SIG-M5 (cell line): ENCODE results near the gene DISC1.

Experiments used
- DNase-seq: peaks from one replicate; lab custom pipeline; 2025; lab: John Stamatoyannopoulos, UW

The DISC1 gene

DNA sequence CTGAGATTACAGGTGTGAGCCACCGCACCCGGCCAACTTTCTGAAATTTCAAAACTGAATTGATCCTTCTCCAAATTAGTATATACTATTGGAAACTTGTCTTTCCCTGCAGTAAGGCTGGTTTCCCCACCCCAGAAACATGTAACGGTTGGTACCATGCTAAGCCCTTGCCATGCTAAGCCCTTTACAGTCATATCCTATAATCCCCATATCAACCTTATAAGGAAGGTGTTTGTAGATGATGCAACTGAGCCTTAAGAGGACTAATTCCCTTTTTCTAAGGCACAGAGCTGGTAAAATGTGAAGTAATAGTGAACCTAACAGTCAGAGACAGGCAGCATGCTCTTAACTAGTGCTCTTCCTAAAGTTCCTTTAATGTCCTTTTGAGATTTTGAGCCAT, 413.7 kb downstream of the DISC1 start:
- no peak for DNase-seq

DNA sequence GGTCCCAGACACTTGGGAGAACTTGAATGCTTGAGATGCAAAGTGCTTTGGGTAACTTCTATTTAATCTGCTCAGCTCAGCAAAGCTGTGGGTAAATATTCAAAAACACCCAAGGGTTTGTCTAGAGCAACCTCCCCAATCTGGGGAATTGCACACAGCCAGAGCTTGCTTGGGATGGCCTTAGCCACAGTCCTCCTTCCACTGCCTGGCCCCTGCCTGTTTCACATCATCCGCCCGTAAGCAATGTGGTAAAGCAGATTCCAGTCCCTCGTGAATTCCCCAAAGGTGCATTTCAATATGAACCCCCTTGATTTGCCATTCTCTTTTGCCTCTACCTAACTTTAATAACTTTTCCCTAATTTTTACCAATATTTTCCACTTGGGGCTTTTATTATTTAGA, 418.1 kb downstream of the DISC1 start:
- no peak for DNase-seq

DNA sequence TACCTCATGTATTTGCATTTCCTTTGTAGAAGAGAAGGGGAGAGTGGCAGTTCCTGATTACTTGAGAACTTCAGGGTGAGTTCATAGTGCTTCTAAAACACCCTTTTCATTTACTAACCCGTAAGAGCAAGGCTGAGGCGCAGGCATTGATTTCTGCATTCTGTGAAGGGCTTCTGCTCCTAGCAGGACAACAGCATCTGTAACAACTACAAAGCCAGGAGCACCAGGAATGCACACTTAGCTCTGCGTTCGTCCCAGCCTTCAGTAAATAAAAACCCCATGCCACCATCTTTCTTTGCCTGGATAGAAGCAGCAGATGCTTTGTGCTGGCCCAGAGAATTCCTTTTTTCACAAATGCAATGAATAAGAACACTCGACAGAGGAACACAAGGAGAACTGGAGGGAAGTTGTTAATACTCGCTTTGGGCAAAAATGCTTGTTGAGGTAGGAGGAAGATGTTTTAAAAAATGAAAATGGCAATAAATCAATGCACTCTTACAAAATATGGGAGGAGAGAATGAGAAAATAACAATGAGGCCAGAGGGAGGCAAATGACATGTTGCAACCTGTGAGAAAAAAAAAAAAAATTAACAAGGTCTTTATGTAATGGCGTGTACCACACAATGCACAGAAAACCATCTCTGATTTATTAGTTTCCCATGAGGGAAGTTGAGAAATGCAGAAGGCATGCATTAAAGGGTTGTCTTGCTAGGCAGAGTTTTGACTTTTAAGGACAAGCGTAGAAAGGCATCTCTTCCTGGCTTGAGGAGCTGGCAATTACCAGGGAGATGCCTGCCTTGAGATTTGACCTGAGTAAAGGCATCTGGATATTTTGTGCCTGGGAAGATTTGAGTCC, 418.8 kb downstream of the DISC1 start:
- no peak for DNase-seq

DNA sequence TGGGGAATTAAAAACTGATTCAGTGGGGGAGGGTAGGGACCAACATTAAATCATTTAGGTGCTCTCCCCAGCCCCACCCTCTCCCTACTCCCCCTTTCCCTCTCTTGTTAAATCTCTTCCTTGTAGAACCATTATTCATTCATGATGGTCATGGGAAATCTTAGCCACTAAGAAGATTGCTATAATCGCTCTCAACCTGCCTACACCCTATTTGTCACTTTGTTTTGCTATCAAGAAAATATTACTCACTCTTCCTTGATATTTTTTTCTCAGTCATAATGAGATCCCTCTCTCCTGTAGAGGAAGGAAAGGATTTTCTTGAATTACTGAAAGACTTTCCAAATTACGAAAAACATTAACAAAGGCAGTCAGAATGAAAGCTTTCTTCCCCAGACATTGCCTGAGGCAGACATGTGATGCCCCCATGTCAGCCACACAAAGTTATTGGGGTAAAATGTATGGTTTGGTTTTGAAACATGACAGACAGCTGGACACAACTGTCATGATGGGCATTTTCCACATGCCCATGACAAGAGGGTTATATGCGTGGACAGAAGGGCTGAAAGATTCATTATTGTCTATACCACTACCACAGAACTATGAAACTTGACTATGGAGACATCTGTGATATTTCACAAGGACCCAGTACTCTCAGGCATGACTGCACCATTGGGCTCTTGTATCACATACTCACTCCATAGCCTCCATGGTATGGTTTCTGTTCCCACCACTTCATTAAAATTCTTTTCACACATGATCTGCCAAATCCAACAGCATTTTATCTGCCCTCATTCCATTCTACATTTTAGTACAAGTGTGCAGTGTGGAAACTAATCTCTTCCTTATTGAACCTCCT, 420.1 kb downstream of the DISC1 start:
- no peak for DNase-seq

DNA sequence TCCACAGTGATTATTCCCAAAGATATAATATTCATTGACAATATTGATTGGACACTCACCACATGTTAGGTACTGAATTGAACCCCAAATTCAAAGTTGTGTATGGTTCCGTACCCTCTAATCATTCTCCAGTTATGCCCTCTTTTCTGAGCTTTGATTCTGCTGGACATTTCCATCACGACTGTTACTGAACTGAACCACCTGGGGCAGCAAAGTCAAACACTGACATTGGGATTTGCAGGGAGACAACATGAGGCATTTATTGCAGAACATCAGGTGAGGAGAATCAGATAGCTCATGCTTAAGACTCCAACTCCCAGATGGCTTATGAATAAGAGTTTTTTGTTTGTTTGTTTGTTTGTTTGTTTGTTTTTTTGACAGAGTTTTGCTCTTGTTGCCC, 420.9 kb downstream of the DISC1 start:
- no peak for DNase-seq

DNA sequence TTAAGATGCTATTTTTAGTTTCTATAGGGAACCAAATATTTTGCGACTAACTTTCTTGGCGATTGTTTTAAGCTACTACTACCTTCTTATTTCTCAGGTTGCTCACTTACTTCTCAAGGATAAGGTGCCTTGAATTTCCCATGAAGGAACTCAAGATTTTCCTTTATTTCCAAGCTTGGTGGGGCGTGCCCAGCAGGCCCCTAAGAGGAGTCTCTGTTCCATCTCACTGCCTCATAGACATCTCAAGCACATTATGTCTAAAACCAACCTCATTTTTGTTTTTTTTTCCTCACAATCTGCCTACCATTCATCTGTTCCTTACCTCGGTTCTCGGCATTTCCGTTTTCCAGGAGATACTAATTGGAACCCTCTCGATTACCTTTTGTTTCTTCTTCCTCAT, 421.9 kb downstream of the DISC1 start:
- no peak for DNase-seq

DNA sequence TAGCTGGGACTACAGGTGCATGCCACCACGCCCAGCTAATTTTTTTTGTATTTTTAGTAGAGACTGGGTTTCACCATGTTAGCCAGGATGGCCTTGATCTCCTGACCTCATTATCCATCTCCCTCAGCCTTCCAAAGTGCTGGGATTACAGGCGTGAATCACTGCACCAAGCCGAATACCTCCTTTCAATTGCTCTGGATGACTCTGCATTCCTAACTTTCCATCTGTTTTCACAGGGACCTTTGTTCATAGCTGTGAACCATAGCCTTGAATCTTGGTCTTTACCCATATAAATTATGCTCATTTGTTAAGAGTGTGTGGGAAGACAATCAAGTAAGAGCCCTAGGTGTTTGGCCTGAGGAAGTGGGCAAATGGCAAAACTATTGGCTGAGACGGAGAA, 422.7 kb downstream of the DISC1 start:
- no peak for DNase-seq

DNA sequence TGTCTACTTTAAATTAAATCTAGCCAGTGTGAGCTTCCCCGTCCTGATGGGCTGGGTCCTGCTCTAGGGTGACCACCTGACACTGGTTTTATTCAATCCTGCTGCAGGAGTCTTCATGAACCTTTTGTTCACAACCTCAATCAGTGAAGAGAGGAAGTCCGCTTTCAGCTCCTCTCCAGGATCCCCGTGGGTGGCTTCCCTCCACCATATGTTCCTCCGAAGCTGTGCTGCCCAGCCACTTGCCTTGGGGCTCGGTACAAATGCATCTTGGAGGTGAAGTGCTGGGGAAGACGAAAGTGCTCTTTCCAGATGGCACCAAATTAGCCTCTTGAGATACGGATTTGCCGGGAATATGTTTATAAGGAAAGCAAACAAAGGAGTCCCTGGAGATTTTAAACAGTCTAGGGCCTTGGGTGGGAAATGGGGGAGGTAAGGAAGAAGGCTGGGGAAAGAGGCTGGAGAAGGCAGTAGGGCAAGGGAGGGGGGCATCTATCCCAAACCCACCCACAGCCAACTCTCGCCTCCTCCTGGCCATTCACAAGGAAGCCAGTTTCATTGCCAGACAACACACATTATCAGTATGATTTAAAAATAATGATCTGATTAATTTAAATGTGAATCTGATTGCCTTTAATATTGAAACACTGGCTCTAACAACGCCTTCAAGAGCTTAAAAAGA, 430.8 kb downstream of the DISC1 start:
- no peak for DNase-seq

DNA sequence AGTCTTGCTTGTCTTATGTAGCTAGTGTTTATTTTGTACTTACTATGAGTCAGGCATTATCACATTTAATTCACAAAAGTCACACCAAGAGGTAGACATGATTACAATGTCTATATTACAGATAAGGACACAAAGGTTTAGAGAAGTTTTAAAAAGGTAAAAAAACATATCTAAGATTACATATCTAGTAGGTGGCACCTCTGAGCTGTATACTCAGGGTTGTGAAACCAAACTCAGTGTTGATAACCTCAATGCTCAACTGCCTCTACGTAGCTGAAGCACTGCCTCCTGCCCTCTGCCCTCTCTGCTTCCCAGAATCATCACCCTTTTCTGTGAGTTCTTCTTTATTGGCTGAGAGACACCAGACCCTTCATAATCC, 431.3 kb downstream of the DISC1 start:
- DNase-seq = no peak

DNA sequence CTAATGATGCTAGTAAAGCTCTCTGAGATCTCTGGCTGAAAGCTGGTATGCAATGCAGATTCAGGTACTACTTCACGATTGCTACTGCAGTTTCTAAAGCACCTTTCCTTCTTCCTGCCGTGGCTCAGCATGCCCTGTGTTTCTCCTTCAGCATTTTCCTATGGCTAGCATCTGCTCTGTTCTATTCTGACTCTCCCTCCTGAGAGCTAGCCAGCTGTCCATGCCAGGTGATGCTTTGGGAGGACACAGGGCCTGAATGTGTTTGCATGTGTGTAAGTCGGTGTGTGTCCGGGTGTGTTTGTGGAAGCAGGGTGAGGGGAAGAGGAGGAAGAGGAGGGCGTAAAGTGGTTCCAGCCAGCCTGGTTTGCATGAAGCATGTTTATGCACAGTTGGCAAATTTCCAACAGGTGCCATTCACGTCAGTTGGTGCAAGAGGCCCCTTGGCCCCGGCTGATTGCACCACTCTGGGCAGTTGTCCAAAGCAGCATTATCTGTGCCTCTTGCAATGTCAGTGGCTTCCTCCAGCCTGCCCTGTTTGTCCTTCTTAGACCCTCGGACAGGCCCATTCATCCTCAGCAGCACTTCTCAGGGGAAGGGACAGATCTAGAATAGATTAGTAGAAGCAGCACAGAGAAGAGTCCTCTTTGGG, 433.3 kb downstream of the DISC1 start:
- no peak for DNase-seq

DNA sequence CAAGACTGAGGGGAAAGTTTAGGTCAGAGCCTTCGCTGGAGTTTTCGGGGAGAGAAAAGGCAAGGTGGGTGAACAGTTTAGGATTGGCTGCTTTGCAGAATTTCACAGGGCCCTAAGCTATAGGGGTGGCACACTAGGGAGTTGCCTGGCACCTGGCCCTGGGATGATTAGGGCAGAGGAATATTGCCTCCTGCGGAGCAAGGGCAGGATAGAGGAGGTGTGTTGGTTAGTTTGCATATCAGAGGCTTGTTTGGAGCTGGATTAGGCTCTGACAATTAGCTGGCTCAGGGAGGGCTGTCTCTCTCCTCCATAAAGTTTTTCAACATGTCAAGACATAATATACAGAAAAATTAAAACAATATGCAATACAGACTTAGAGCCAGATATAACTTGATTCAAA, 436.4 kb downstream of the DISC1 start:
- DNase-seq = no peak

DNA sequence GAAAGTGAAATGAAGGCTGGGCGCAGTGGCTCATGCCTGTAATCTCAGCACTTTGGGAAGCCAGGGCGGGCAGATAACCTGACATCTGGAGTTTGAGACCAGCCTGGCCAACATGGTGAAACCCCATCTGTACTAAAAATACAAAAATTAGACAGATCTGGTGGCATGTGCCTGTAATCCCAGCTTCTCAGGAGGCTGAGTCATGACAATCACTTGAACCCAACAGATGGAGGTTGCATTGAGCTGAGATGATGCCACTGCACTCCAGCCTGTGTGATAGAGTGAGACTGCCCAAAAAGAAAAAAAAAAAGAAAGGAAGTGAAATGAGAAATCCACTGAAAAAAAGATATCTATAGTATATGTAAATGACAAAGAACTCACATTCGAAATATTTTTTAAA, 439.9 kb downstream of the DISC1 start:
- no peak for DNase-seq

DNA sequence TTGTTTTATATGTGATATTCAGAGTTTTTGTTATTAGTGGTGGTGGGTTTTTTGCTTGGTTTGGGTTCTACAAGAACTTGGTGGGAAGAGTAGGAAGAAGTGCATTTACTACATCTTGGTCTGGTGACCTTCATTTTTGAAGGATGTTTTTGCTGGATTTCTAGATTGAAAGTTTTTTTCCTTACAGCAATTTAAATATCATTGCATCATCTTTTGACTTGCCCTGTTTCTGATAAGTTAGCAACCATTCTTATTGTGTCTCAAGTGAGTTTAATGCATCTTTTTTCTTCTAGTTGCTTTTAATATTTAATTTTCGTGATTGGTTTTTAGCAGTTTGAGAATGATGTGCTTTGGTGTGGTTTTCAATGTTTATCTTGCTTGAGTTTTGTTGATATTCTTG, 447.7 kb downstream of the DISC1 start:
- DNase-seq = no peak

DNA sequence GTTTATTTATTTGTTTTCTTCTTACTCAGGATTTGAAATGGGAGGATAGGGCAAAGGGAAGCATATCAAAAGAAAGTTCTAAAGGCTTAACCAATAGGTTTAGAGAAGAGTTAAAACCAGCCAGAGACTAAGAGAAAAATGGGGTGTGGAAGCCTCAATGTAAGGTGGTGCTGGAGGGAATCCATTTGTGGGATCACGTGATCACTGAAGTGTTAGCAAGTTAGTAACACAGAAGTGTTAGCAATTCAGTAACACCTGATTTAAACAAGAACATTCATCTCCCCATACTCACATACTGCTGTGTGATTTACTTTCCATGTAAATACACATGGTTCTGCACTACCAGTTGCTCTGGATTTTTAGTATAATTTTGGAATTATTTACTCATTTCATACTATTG, 451.2 kb downstream of the DISC1 start:
- DNase-seq = no peak

DNA sequence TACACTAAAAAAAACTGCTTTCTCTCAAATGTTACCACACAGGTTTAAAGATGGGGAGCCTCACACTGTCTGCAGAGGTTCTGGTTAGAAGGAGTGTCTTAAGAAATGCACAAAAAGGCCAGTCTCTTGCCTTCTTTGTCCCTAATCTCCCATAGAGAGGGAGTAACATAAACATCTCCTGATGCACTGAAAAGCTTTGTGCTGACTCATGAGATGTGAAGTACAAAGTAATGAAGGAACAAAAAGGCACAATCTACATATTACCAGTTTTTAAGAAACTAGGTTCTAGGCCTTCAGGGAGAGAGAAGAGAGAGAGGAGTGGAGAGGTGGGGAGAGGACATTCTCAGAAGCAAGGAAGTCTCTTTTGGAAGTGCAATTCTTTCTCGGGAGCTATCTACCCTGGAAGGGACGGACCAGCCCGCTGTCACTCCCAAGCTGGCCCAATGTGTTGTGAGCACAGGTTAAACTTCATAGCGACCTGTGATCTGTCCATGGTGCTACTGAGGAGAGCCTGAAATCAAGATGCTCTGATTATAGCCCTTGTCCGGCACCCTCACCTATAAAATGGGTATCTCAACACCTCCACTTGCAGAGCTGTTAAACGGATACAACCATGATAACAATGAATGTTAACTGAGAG, 458.1 kb downstream of the DISC1 start:
- DNase-seq = no peak

DNA sequence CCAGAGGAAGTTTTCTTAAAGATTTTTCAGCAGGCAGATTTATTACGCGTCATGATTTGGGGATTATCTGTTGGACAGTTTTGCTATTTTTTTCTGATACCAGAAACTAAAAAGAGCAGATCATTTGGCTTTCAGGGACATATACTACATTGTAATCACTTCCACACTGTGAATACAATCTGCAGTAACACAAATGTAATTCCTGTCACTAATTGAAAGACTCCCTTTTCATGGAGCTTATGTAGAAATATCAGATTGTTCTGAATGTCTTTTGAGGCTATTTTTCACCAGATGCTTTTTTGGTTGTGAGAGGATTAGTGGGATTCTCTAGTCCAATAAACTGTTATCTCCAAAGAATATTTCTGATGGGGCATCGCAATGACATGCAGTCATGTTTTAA, 464.2 kb downstream of the DISC1 start:
- DNase-seq = no peak
